Lower lobe of right lung (tissue), 2 donors: ENCODE measurements around the gene SLC14A1. TPM values are rescaled to one million over a fixed set of nuclear protein-coding genes. Genes with fewer than 3 reads are reported as not detected.

Source experiments
- ATAC-seq, 2 donors: fragments of 200-7000 bp; cut with Tn5 transposase; one replicate each; pipeline ENCODE4 v1.9.1; 2020 to 2022; ENCODE audit warnings: mild to moderate bottlenecking in 2 of 2, moderate library complexity in 2 of 2
- DNase-seq: peaks from one replicate; pipeline ENCODE4 v3.0.0-alpha.2; 2020
- H3K27ac ChIP-seq: fragments of 200-600 bp; one replicate; pipeline ENCODE4 v1.8.0; 2022
- H3K27me3 ChIP-seq: fragments of 200-600 bp; one replicate; pipeline ENCODE4 v1.8.0; 2022; ENCODE audit warnings: low read depth
- H3K36me3 ChIP-seq: fragments of 200-600 bp; one replicate; pipeline ENCODE4 v1.8.0; 2022; ENCODE audit warnings: mild to moderate bottlenecking
- H3K4me1 ChIP-seq: fragments of 200-600 bp; one replicate; pipeline ENCODE4 v1.8.0; 2022
- H3K4me3 ChIP-seq: fragments of 200-600 bp; one replicate; pipeline ENCODE4 v1.8.0; 2022; ENCODE audit warnings: mild to moderate bottlenecking
- H3K9me3 ChIP-seq: fragments of 200-600 bp; one replicate; pipeline ENCODE4 v1.8.0; 2022
- CTCF ChIP-seq: fragments of 200-600 bp; IDR thresholded peaks from one replicate; pipeline ENCODE4 v1.8.0; 2022; ENCODE audit warnings: antibody characterized with exemption, mild to moderate bottlenecking
- intact Hi-C: fragments of 100-400 bp; cut with DNase I; formaldehyde crosslinking; loops from one replicate; pipeline ENCODE4 v1.11.0; 2022
- total RNA-seq: library from RNA; stranded (reverse); fragmentation: NEBNext Ultra II Directional; extraction: Animal tissue kit (Norgen Biotek cat#: 25700); gene quantifications from one replicate; pipeline ENCODE4 v1.2.1, GENCODE V29; 2021
- donor health status: DM: no; HTN: yes; CAD: no; lungs with severe emphysema.

The SLC14A1 gene
- total RNA-seq, 1 donor from 2014 or later: 21.8 TPM

DNA sequence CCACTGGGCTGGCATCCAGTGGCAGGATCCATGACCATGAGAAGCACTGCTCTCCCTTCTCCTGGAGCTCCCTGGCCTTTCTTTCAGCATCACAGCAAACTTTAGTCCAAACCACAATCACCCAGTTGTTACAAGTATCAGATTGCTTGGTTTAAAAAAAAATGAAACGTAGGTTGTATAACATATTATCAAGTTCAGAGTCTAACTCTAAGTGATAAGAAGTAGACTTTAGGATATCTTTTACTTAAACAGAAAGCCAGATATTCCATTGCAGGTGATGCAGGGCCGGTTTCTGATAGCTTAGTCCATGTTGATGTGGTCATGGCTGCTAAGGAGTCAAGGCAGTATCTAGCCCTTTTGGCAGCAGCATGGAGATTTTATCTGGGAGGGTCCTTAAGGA, 24.5 kb downstream of the SLC14A1 start:
- H3K9me3 ChIP-seq: no peaks in the 10 kb centered on the region
- TF ChIP-seq CTCF: no peak
- DNase-seq: no peak
- ATAC-seq: no peak
- intact Hi-C loops: no loop called here
- no peak overlapping the region for H3K4me3 ChIP-seq
- no peaks in the 10 kb centered on the region for H3K36me3 ChIP-seq
- H3K27me3 ChIP-seq: no peaks in the 10 kb centered on the region
- peaks cover 7% of the 10 kb centered on the region for H3K4me1 ChIP-seq
- no peak overlapping the region for H3K27ac ChIP-seq

DNA sequence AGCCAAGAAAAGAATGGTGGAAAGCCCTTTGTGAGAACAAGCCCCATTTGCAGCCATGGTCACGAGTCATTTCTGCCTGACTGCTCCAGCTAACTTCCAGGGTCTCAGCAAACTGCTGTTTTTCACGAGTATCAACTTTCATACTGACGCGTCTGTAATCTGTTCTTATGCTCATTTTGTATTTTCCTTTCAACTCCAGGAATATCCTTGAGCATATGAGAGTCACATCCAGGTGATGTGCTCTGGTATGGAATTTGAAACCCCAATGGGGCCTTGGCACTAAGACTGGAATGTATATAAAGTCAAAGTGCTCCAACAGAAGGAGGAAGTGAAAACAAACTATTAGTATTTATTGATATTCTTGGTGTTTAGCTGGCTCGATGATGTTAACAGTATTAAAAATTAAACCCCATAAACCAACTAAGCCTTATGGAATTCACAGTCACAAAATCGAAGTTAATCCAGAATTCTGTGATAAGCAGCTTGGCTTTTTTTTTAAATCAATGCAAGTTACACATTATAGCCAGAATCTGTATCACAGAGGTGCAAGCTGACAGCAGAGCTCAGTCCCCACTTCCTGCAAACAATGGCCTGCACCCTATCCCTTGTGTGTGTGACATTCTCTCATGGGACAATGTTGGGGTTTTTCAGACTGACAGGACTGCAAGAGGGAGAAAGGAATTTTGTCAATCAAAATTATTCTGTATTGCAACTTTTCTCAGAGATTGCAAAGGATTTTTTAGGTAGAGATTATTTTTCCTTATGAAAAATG, 26.1 kb downstream of the SLC14A1 start:
- DNase-seq (no peak), ATAC-seq (no peak)
- H3K36me3 ChIP-seq: no peaks in the 10 kb centered on the region
- no peak overlapping the region for H3K4me3 ChIP-seq
- no peaks in the 10 kb centered on the region for H3K27me3 ChIP-seq
- no peak overlapping the region for H3K27ac ChIP-seq
- no peak for TF ChIP-seq CTCF
- intact Hi-C loops: no loop called here
- H3K4me1 ChIP-seq: peaks cover 7% of the 10 kb centered on the region
- H3K9me3 ChIP-seq: no peaks in the 10 kb centered on the region

- DNase-seq (no peak), ATAC-seq (no peak)
- no peak overlapping the region for H3K4me3 ChIP-seq
- TF ChIP-seq CTCF: no peak
- no peaks in the 10 kb centered on the region for H3K9me3 ChIP-seq
- no peaks in the 10 kb centered on the region for H3K4me1 ChIP-seq
- H3K36me3 ChIP-seq: no peaks in the 10 kb centered on the region
- no peak overlapping the region for H3K27ac ChIP-seq
- intact Hi-C loops: no loop called here
- H3K27me3 ChIP-seq: no peaks in the 10 kb centered on the region
These were observed 27.8 kb downstream of the SLC14A1 start for GRCh38 chr18:45751766-45752165.

DNA sequence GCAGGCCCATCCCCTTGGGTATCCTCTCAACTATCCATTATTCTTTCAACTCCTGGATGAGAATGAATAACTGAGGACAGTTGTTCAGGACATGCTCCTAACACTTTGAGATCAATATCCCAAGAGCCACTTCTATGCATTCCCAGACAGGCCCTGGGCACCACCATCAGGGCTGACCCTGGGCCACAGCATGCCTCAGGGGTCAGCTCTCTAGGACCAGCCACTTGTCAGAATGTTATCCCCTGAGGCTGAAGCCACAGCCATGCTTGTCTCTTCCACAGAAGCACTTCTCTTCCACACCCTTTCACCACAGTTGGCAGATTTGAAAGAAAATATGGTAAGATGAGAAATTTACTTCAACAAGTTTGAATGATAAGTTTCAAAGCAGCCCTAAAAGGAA, 28.7 kb downstream of the SLC14A1 start:
- Histone ChIP-seq H3K9me3 (no peaks in the 10 kb centered on the region), H3K4me3 (no peak overlapping the region), H3K4me1 (no peaks in the 10 kb centered on the region), H3K27me3 (no peaks in the 10 kb centered on the region), H3K27ac (no peak overlapping the region), H3K36me3 (no peaks in the 10 kb centered on the region)
- no peak for DNase-seq
- ATAC-seq: no peak
- no peak for TF ChIP-seq CTCF
- intact Hi-C loops: no loop called here

- H3K4me1 ChIP-seq: no peaks in the 10 kb centered on the region
- no peak overlapping the region for H3K4me3 ChIP-seq
- no peak overlapping the region for H3K27ac ChIP-seq
- ATAC-seq: no peak
- no peaks in the 10 kb centered on the region for H3K27me3 ChIP-seq
- no peak for DNase-seq
- H3K9me3 ChIP-seq: no peaks in the 10 kb centered on the region
- TF ChIP-seq CTCF: no peak
- no peaks in the 10 kb centered on the region for H3K36me3 ChIP-seq
- intact Hi-C loops: no loop called here
These were observed 29.3 kb downstream of the SLC14A1 start for GRCh38 chr18:45753286-45753685.
